ENCODE results near the gene C10orf90.

The C10orf90 gene

DNA sequence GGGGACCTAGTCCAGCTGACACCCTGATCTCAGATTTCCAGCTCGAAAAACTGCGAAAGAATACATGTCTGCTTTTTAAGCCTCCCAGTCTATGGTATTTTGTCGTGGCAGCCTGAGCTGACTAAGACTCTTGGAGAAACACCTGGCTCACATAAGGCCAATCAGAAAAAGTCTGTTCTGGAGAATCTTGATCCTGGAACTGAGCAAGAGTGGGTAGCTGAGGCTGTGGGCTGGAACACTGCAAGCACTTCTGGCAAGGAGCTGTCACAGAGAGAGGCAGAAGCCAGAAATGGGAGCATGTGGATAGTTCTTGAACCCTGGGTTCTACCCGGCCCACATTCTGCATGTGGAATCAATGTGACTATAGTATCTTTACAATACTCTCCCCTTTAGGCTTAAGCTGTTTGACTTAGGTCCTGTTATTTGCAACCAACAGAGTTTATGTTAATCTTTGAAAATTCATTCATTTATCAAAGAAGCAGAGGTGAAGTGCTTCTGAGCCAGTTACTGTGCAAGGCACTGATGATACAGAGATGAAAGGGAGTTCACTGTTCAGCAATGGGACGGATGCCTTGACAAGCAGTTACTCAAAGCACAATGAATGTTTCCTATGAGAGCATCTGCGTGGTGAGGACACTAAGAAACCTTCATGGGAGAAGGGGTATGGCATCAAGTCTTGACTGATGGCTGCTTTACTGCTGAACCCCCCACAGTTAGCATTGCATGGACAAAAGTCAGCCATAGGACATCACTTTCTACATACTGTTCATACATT is 4.4 kb upstream of the C10orf90 start:
- DNase-seq (ENCODE audit: low read depth in 2 of 2, low spot score in 1 of 2), result no peak

DNA sequence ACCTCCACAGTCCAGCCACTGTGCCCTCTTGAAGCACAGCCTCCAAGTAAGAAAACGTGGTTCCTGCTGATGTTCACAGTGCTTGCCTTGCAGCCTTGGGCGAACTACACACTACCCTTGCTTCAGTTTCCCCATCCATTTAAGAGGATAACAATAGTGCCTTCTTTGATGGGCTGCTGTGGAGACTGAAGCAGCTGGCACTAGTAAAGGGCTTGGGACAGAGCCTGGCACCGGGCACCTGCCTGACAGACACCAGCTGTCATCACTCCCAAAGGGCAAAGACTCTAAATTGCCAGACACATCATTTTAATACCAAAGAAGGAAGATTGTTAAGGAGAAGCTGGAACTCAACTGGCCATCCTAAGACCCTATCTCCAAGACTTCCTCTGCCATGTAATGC is 3.1 kb upstream of the C10orf90 start:
- no peak for DNase-seq (ENCODE audit: low read depth in 2 of 2, low spot score in 1 of 2)

DNA sequence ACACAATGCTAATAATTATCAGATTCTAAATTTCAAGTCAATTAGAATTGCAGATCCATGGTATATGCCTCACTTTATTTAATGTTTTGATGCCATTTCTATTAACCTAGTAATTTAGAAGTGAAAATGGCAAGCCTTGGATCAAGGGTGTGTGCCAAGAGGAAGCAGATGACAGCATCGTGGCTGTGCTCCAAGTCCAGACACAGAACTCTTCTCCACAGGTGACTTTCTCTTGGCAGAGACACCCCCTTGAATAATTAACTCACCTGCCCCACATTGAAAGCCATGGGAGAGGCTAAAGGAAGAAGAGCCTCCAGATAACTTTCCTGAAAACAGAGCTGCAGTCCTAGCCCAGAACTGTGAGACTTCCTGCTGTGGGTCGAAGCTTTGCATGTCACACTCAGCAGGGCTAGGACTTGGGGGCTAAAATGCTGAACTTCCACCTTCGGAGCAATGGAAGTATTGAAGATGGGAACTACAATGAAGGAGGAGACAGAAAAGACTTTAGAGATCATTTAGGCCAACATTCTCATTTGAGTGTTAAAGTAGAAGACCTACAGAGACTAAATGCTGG is 996 bp upstream of the C10orf90 start:
- DNase-seq (ENCODE audit: low read depth in 2 of 2, low spot score in 1 of 2), result no peak

DNA sequence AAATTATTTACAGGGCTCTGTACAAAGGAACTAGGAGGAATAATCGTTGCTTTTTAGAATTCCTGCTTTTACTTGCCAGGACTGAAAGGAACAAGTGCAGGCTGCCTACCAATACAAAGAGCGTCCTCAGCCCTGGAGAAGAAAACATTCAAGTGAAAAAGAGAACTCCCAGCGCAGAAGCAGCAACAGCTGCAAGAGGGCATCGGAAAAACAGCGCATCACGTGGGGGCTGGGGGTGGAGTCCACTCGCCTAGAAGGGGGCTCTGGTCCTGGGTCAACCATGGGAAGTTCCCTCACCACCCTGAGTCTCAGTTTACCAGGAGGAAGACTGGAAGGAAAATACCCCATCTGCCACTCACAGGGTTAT is 385 bp upstream of the C10orf90 start:
- DNase-seq (ENCODE audit: low read depth in 2 of 2, low spot score in 1 of 2), result no peak

DNA sequence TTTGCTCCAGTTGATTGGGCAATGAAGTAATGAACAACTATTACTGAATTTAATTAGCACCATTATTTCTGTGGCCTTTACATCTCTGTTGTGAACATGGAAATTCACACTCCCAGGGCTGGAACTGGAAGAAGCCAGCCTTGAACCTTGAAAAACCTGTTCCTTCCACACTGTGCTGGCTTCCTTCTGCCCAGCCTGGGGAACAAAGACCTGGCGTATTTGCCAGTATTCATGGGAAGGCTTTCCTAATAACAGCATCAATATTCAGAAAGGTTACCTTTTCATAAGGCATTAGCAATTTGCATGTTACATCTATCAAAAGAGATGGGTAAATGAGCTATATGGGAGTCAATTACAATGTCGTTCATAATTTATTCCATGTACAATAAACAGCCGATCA is 1.3 kb downstream of the C10orf90 start:
- DNase-seq (ENCODE audit: low read depth in 2 of 2, low spot score in 1 of 2), result no peak

DNA sequence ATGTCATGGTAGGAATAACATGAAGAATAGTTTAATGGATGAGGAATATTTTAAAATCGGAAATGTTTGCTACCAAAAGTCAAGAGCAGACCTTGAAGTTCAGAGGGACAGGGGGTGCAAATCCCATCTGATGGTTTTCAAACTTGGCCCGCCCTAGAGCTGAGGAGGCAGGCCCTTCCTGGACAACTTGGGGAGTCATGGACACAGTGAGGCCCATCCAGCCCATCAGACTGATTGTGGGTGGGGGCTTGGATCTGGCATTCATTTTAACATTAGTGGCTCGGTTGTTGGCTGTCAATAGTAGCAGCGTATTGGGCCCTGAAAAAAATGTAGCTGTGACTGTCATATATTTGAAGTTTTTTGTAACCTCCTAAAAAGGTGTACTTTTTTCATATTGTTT is 2.0 kb downstream of the C10orf90 start:
- no peak for DNase-seq (ENCODE audit: low read depth in 2 of 2, low spot score in 1 of 2)

DNA sequence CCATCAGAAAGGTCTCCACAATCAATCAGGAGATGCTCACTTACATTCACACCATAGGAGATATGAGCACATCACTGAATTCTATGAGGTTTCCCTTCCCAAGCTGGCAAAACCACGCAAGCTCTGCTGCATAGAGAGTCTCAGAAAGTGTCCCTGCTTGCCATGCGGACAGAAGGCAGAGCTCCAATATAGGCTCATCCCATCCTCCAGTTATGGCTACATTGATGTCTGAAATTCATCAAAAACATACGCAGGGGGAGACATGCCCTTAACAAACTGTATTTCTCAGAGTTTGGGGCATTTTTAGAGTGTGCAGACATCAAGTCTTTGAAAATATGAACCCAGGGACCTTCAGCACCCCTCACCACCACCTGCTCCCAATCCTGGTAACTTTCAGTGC is 2.9 kb downstream of the C10orf90 start:
- DNase-seq (ENCODE audit: low read depth in 2 of 2, low spot score in 1 of 2), result no peak

DNA sequence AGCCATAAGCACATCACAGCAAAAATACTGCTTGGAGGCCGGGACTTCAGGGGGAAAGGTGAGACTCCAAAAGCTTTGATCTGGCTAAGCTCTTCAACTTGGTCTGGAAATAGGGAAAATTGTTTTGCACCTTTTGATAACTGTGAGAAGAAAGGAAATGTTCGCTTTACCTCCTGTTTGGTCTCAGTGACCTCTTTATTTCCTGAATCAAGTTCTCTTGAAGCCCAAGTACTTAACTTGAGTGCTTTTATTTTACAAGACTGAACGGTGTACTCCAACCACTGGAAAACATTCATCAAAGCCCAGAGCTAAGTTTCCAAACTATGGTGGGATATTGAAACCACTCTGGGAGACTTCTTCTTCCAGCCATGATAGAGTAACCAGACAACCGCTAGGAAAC is 5.3 kb downstream of the C10orf90 start:
- DNase-seq (ENCODE audit: low read depth in 2 of 2, low spot score in 1 of 2), result no peak

DNA sequence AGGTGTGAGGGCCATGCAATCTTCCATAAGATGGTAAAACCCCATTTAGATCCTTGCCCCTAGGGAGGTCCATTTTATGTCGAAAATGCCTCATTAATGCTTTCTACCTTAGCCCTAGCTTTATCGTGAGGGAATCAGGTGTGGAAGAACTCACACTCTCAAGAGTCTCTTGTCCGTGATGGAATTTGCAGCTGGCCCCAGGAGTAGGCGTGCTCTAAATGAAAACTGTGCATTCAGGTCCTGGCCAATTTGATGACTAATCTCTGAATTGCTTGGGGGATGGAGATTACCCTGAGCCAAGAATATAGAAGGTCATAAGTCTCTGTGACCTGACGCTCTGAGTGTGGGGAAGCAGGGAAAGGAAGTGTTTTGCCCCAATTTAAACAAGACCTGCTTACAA is 6.6 kb downstream of the C10orf90 start:
- no peak for DNase-seq (ENCODE audit: low read depth in 2 of 2, low spot score in 1 of 2)

DNA sequence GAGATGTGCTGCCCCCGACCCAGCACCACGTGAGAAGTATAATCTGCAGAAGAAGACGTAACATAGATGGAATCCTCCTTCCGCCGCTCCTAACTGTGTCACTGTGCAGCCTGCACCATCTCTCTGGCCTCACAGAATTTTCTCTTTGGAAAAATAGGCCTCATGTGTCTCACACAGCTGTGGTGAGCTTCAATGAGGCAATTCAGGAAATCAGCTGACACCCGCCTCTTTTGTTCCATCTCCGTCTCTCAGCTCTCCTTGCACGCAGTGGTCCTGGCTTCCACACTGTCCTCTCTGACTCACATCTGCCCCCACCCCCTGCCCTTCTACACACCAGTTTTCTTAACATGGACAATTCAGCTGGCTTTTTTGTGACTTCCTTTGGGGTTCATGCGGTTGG is 7.2 kb downstream of the C10orf90 start:
- DNase-seq (ENCODE audit: low read depth in 2 of 2, low spot score in 1 of 2), result no peak

DNA sequence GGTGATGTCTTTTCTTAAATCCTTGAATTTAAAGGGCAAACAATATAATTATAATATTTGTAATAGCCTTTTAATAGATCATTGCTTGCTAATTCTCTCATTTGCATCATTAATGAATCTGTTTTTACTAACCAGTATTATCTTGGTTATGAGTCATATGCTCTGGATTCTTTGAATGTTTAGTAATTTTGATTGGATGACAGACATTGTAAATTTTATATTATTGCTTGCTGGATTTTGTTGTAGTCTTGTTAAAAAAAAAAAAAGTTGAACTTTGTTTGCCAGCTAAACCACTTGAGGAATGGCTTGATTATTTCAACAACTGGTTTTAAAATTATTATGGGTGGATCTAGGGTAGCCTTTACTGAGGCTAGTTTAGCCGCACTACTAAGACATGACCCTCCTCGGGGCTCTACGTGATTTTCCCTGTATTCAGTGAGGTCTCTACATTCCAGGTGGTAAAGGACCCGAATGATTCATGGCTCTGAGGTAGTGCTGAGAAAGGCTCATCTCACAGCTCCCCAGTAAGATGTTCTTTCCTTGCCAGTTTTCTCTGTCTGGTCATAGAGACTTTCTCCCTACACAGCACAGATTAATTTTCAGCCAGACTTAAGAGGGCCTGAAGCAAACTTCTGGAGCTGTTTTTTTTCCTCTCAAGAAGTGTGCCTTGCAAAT is 8.5 kb downstream of the C10orf90 start:
- no peak for DNase-seq (ENCODE audit: low read depth in 2 of 2, low spot score in 1 of 2)

DNA sequence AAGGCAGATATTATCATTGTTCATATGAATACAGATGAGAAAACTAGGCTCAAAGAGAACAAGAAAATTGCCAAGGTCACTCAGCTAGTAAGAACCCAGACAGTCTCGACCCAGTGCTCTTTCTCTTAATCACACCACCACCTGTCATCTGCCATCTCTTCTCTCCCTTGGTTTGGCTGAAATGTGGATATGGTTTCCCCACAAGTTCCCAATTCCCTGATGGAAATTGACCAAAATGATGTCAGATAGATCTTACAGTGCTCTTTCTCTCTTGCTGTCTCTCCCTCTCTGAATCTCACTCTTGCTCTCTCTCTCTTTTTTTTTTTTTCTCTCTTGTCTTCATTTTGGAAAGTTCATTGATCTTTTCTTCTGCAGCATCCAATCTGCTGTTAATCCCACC is 9.1 kb downstream of the C10orf90 start:
- no peak for DNase-seq (ENCODE audit: low read depth in 2 of 2, low spot score in 1 of 2)

DNA sequence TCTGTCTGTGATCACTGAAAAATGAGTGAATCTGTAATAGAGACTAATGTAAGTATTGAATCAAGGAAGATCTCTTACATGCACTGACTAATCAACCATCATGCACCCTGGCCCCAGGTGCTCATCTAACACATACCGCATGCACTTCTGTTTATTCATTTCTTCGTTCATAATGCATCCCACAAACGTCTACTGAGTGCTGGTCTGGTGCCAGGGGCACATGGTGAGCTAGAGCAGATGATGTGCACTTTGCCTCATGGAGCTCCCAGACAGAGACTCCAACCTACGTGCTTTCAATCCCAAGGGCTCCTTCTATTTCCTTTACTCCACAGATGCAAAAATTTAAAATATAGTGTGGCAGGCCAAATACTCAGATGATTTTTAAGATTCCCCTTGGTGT is 10.7 kb downstream of the C10orf90 start:
- DNase-seq (ENCODE audit: low read depth in 2 of 2, low spot score in 1 of 2), result no peak

DNA sequence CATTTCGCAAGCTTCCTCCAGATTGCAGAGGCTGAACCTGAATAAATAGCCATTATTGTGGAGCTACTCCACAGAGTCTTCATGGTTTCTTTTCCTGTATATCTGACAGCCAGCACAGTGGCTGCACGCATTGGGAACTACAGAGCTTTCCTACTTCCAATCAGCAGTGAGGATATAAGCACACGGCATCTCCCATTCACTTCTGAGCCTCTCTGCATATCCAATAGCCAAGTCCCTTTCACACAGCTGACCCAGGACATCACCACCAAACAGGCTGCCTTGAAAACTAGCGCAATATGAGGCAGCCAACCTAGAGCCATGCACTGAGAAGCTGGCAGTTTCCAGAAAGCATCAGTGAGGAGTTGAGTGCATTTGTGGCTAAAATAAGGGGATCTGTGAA is 11.6 kb downstream of the C10orf90 start:
- no peak for DNase-seq (ENCODE audit: low read depth in 2 of 2, low spot score in 1 of 2)

DNA sequence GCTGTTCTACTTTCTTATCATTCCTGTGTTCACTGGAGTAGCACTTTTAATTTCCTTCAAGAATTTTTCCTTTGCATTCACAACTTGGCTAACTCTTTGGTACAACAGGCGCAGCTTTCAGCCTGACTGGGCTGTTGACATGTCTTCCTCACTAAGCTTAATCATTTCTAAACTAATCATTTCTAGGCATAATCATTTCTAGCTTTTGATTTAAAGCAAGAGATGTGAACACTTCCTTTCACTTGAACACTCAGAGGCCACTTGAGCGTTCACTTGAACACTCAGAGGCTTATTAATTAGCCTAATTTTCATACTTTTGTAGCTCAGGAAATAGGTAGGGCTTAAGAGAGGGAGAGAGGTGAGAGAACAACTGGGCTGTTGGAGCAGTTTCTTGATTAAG is 15.9 kb downstream of the C10orf90 start:
- no peak for DNase-seq (ENCODE audit: low read depth in 2 of 2, low spot score in 1 of 2)

DNA sequence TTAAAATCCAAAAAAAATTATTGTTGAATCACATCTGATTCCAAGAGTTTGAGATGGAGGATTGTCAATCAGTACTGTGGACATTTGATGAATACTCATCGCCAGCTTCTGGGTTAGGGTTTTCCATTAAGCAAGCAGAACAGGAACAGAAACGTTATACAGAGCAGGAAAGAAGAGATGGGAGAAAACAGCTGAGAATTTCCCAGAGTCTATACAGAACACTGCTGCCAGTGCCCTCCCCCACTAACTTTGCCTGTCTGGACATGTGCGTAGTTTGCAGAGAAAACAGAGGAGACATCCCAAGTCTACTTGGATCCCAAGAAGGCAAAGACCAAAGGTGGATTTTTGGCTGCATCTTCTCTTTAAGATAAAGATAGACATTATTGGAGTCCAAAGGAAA is 19.0 kb downstream of the C10orf90 start:
- no peak for DNase-seq (ENCODE audit: low read depth in 2 of 2, low spot score in 1 of 2)

DNA sequence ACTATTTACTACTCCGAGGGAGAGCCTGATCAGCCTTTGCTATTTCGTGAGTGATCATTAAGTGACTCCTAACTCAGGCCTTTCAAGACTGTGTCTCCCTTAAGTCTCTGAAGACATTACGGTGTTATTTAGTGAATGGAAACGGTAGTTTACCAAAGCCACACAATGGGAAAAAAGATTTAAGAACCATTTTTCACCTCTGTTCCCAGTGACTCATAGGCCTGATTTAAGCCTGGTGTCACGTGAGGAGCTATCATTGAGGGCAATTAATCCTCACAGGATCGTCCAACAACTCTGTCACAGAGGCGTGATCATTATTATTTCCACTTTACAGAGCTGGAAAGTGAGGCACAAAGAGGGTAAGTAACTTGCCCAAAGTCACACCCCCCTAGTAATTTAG is 20.3 kb downstream of the C10orf90 start:
- no peak for DNase-seq (ENCODE audit: low read depth in 2 of 2, low spot score in 1 of 2)

DNA sequence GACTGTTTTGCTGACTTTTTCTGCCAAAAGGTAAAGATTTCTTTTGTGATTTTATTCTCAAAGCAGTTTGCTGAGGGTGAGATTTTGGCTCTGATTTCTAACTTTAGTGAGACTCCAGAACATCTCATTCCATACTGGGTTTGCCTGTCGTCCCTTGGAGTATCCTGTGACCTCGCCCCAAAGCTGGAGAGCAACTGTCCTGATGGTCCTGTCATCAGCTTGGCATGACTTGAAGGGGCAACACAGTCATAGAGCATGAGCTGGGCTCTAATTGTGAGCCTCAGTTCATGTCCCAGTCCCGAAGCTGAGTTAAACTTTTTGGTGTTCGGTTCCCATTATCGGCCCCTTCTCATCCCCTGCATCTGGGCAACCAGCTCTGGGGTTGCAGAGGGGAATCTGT is 23.4 kb downstream of the C10orf90 start:
- no peak for DNase-seq (ENCODE audit: low read depth in 2 of 2, low spot score in 1 of 2)

DNA sequence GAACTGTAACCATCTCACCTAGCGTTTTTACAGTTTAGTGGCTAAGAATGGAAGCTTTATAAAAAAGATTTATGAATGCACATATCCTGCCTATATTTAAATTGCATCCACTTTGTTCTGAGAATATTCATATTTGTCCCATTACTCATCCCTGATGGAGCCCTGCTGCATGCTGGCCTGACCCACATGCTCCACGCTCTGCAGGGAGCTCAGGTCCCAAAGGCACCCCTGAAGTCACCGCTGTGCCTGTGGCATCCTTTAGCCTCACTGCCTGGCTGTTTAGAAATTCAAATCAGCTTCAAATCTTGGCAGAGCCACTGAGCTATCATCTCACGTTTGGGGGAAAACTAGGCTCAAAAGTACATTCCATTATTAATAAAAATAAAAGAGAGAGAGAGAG is 24.4 kb downstream of the C10orf90 start:
- no peak for DNase-seq (ENCODE audit: low read depth in 2 of 2, low spot score in 1 of 2)

DNA sequence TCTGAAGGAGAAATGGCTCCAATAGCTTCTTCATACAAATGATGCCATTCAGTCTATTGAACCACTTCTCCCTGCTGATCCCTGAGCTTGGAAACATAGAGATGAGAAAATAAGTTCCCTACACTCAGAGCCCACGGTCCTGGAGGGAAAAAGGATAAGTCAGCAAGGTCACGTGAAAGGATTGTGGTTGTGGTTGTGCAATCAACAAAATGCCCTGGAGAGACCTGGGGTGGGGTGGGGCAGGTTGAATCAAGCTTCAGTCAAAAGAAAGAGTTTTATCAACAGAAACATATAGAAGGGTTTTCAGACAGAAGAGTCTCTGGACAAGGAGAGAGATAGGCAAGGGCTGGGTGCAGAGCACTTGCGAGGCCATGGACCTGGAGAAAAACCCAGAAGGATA is 30.1 kb downstream of the C10orf90 start:
- no peak for DNase-seq (ENCODE audit: low read depth in 2 of 2, low spot score in 1 of 2)

DNA sequence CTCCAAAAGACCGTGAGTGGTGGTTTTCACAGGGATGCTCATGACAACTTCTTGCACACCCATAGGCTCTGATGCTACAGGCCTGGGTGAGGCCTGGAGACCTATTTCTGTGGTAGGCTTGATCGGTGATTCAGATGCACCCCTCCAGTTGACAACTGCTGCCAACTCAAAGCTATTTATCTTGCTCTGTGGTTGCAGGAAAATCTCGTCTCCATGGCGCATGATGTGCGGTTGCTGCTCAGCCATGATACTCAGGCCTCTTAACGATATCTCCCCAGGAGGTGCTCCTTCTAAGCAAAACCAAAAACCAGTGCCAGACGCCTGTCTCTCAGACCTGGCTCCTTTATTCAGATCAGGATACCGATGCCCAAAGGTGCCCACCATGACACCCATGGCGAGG is 31.4 kb downstream of the C10orf90 start:
- DNase-seq (ENCODE audit: low read depth in 2 of 2, low spot score in 1 of 2), result no peak

DNA sequence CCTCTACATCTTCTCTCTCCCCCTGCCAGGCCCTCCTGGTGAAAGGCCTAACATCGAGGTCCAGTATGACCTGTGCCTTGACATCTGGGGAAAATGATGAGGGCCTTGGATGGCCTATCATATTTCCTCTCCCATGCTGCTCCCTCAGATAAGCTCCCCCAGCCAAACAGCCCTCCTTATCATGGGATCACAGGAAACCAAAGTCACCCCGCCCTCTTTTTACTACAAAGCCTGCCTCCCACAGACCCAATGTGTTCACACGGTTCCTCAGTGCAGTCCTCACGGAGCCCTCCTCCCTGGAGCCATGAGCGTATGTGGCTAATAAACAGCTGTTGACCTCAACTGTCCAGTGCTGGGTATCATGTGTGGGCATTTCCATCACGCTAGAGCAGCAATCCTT is 32.0 kb downstream of the C10orf90 start:
- no peak for DNase-seq (ENCODE audit: low read depth in 2 of 2, low spot score in 1 of 2)

DNA sequence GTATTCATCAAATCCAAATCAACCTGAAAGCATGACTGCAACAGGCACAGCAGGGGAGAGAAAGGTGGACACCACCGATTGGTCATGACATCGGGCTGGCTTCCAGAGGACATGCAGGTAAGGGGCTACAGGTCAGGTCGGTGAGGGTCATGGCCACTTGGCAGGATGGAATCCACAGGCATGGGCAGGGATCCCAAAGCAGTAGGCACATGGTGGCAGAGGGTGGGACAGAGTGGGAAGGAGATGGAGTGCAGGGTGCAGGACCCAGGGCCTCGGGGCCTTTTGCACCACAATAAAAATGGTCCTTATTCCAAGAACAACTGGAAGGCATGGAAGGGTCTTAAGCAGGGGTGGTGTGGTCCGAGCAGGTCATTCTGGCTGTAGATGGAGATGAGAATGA is 33.0 kb downstream of the C10orf90 start:
- no peak for DNase-seq (ENCODE audit: low read depth in 2 of 2, low spot score in 1 of 2)

Measured in stimulated activated CD8-positive, alpha-beta memory T cell treated with anti-CD3 and anti-CD28 coated beads, Interleukin-4, amount 100 ng/mL, for 1 hour (primary cell).